Activated T-cell treated with anti-CD3 and anti-CD28 coated beads, Interleukin-2, amount 50 U/mL, for 4 hours (primary cell): ENCODE results near the gene SLC6A12. TPM values are rescaled to one million over a fixed set of nuclear protein-coding genes. Genes with fewer than 3 reads are reported as not detected.

Experiments
- ATAC-seq, 2 donors: fragments of 200-7000 bp; cut with Tn5 transposase; one replicate each; pipeline ENCODE4 v1.10.0; 2021
- DNase-seq: peaks from one replicate; pipeline ENCODE4 v3.0.0-alpha.2; 2020
- H3K27me3 Mint-ChIP-seq: one replicate; pipeline ENCODE4 v1.8.0; 2021; ENCODE audit warnings: low read depth, mixed read lengths
- H3K36me3 Mint-ChIP-seq: one replicate; pipeline ENCODE4 v1.8.0; 2022; ENCODE audit warnings: mixed read lengths; ENCODE audit not compliant: insufficient read depth
- H3K4me1 Mint-ChIP-seq: one replicate; pipeline ENCODE4 v1.8.0; 2021; ENCODE audit warnings: low read depth, mixed read lengths
- H3K4me3 Mint-ChIP-seq: one replicate; pipeline ENCODE4 v1.8.0; 2021; ENCODE audit warnings: mild to moderate bottlenecking, moderate library complexity, mixed read lengths
- H3K9me3 Mint-ChIP-seq: one replicate; pipeline ENCODE4 v1.8.0; 2021; ENCODE audit warnings: mixed read lengths
- total RNA-seq, 3 donors: library from RNA; stranded (reverse); gene quantifications; one replicate each; pipeline ENCODE4 v1.2.1, GENCODE V29; 2021

The SLC6A12 gene
- total RNA-seq, 3 donors from 2014 or later: 0.11 to 0.42 TPM; not detected in 1

- H3K4me1 Mint-ChIP-seq: peaks cover 9% of the 10 kb centered on the region
- peaks cover 19% of the 10 kb centered on the region for H3K27me3 Mint-ChIP-seq
- no peak for ATAC-seq
- no peaks in the 10 kb centered on the region for H3K36me3 Mint-ChIP-seq
- no peaks in the 10 kb centered on the region for H3K9me3 Mint-ChIP-seq
- H3K4me3 Mint-ChIP-seq: no peak overlapping the region
- no peak for DNase-seq
These were observed 45.9 kb downstream of the SLC6A12 start for GRCh38 chr12:167959-168600.

- H3K36me3 Mint-ChIP-seq: no peaks in the 10 kb centered on the region
- peaks cover 9% of the 10 kb centered on the region for H3K4me1 Mint-ChIP-seq
- H3K4me3 Mint-ChIP-seq: no peak overlapping the region
- H3K27me3 Mint-ChIP-seq: peaks cover 11% of the 10 kb centered on the region
- no peaks in the 10 kb centered on the region for H3K9me3 Mint-ChIP-seq
- DNase-seq (no peak), ATAC-seq (no peak)
These were observed 47.4 kb downstream of the SLC6A12 start for GRCh38 chr12:166425-167075.

DNA sequence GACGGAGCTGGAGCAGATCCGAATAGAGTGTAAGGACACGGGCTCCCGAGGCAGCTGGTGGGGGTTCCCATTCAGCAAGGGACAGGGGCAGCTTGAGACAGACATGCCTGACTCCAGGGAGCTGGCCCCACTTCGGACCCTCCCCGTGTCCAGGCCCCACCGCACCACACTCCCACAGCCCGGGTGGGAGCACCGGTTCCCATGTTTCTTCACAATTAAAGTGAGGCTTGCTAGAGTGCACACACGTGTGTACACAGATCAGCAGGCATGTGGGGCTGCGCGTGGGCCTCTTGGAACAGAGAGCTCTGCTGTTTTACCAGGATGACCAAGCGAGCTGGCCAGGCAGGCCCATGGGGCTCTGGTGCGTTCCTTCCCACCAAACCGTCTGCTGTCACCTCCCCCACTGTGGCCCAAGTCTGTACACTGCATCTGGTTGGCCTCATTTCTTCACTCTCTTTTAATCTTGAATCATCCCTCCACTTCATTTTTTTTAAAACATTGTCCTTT, 48.0 kb downstream of the SLC6A12 start:
- Mint-ChIP-seq H3K4me1 (peaks cover 9% of the 10 kb centered on the region), H3K9me3 (no peaks in the 10 kb centered on the region), H3K27me3 (peaks cover 11% of the 10 kb centered on the region), H3K36me3 (no peaks in the 10 kb centered on the region), H3K4me3 (no peak overlapping the region)
- DNase-seq (no peak), ATAC-seq (no peak)

GRCh38 chr12:164207-164606, 49.8 kb downstream of the SLC6A12 start:
- peaks cover 3% of the 10 kb centered on the region for H3K4me1 Mint-ChIP-seq
- H3K27me3 Mint-ChIP-seq: peaks cover 8% of the 10 kb centered on the region
- no peak for ATAC-seq
- H3K4me3 Mint-ChIP-seq: no peak overlapping the region
- no peaks in the 10 kb centered on the region for H3K36me3 Mint-ChIP-seq
- H3K9me3 Mint-ChIP-seq: no peaks in the 10 kb centered on the region
- DNase-seq: no peak

DNA sequence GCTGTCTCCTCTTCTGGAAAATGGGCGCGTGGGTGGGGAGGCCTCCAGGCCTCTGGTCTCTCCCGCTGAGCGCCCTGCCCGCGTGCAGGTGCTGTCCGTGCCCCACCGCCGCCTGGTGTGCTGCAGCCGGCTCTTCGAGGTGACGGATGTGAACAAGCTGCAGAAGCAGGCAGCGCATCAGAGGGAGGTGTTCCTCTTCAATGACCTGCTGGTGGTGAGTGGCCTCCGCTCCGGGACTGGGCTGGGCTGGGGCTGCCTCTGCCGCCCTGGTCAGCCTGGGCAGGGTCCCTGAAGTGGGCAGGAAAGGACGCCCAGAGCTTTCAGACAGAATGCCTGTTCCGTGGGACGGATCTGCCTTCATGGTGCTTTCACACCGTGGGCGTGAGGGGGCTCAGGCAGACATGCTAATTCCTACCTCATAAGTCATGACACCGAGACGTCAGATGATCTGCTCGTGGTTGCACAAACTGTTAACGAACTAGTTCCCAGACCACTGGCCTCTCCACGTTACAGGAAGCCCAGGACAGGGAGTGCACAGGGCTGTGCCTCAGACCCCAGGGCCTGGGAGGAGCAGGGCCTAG, 50.5 kb downstream of the SLC6A12 start:
- no peak overlapping the region for H3K4me3 Mint-ChIP-seq
- ATAC-seq: no peak
- H3K9me3 Mint-ChIP-seq: no peaks in the 10 kb centered on the region
- no peaks in the 10 kb centered on the region for H3K36me3 Mint-ChIP-seq
- no peaks in the 10 kb centered on the region for H3K4me1 Mint-ChIP-seq
- peaks cover 8% of the 10 kb centered on the region for H3K27me3 Mint-ChIP-seq
- DNase-seq: no peak

- Mint-ChIP-seq H3K9me3 (no peaks in the 10 kb centered on the region), H3K4me1 (no peaks in the 10 kb centered on the region), H3K27me3 (peaks cover 8% of the 10 kb centered on the region), H3K36me3 (no peaks in the 10 kb centered on the region), H3K4me3 (no peak overlapping the region)
- DNase-seq (no peak), ATAC-seq (no peak)
These were observed 51.3 kb downstream of the SLC6A12 start for GRCh38 chr12:162467-163307.

- ATAC-seq (no peak), DNase-seq (no peak)
- no peak overlapping the region for H3K4me3 Mint-ChIP-seq
- no peaks in the 10 kb centered on the region for H3K36me3 Mint-ChIP-seq
- no peaks in the 10 kb centered on the region for H3K9me3 Mint-ChIP-seq
- H3K27me3 Mint-ChIP-seq: peaks cover 4% of the 10 kb centered on the region
- H3K4me1 Mint-ChIP-seq: no peaks in the 10 kb centered on the region
These were observed 52.1 kb downstream of the SLC6A12 start for GRCh38 chr12:161823-162222.

DNA sequence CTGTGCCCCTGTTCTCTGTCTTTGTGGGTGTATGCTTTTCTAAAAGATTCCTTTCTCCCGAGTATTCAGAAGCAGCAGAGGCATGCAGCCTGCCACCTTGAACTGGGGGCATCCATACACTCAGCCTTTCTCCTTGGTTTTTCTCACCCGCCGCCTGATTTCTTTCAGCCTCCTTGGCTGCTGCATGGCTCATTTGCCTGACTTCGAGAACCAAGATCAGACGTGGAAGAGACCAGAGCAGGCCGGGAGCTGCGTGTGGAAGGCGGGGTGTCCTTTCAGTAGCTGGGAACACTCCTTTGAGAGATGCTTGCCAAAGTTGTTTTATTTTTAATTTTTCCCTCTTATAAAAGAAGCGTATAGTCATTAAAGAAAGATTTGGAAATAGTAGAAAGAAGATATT, 53.1 kb downstream of the SLC6A12 start:
- no peaks in the 10 kb centered on the region for H3K36me3 Mint-ChIP-seq
- ATAC-seq (no peak), DNase-seq (no peak)
- no peak overlapping the region for H3K4me3 Mint-ChIP-seq
- H3K9me3 Mint-ChIP-seq: no peaks in the 10 kb centered on the region
- H3K4me1 Mint-ChIP-seq: no peaks in the 10 kb centered on the region
- H3K27me3 Mint-ChIP-seq: peaks cover 4% of the 10 kb centered on the region

DNA sequence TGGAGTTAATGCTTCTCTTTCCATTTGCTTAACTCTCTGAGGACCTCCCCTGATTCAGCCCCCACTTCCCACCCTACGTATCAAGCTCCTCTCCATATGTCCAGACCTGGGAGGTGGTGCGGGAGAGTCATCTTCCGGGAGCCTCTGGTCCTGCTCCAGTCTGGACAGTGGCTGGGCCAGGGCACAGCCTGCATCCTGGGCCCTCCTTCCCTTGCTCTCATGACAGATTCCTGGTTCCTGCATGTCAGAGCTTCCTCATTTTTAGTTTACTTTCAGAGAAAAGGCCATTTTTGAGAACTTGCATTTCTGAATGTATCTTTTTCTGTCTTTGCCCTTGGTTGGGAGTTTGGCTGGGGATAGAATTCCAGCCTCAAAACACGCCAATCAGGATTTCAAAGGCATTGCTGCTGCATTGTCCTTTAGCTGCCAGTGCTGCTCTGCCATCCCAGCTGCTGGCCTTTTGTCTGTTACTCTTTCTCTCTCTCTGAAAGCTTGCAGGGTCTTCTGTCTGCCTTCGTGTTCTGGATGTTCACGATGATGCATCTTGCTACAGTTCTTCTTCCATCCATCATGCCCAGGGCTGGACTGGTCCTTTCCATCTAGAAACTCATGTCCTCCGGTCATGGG, 54.7 kb downstream of the SLC6A12 start:
- H3K9me3 Mint-ChIP-seq: no peaks in the 10 kb centered on the region
- no peak for ATAC-seq
- no peaks in the 10 kb centered on the region for H3K36me3 Mint-ChIP-seq
- no peak overlapping the region for H3K4me3 Mint-ChIP-seq
- H3K27me3 Mint-ChIP-seq: peaks cover 3% of the 10 kb centered on the region
- H3K4me1 Mint-ChIP-seq: no peaks in the 10 kb centered on the region
- no peak for DNase-seq

DNA sequence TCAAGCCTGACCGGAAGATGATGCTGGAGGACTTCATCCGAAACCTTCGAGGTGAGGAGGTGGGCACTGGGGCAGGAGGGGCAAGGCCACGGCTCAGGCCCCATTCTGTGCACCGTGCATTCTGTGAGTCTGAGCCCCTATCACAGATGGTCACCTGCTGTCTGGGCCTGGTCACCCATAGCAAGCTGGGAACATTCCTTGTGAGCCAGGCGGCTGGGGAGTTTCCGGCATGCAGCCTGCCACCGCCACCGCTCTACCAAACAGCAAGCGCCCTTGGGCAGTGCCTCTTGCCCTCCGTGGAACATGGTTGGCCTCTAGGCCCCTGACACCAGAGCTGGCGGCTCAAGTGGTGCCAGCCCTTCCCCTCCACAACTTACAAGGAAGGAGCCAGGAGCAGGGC, 56.3 kb downstream of the SLC6A12 start:
- Mint-ChIP-seq H3K9me3 (no peaks in the 10 kb centered on the region), H3K36me3 (no peaks in the 10 kb centered on the region), H3K4me3 (no peak overlapping the region), H3K4me1 (peaks cover 6% of the 10 kb centered on the region), H3K27me3 (peaks cover 5% of the 10 kb centered on the region)
- no peak for DNase-seq
- ATAC-seq: no peak

- no peak overlapping the region for H3K4me3 Mint-ChIP-seq
- no peaks in the 10 kb centered on the region for H3K36me3 Mint-ChIP-seq
- H3K4me1 Mint-ChIP-seq: peaks cover 6% of the 10 kb centered on the region
- peaks cover 5% of the 10 kb centered on the region for H3K27me3 Mint-ChIP-seq
- DNase-seq: no peak
- no peaks in the 10 kb centered on the region for H3K9me3 Mint-ChIP-seq
- ATAC-seq: no peak
These were observed 57.0 kb downstream of the SLC6A12 start for GRCh38 chr12:156945-157344.

DNA sequence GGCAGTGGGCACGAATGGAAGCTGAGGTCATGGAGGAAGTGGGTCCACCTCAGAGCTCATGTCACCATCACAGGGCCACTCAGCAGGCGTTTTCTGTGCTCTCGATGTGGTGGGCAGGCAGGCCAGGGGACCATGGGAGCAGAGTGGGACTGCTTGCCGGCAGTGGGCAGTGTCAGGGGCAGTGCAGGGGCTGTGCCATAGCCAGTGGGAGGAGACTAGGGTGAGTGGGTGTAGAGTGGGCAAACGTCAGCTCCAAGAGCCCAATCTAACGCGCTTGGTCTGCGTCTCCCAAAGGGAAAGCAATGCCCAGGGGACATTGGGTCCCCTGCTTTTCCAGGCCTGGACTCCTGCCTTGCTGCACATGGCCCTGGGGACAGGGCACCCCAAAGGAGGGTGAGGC, 58.3 kb downstream of the SLC6A12 start:
- peaks cover 6% of the 10 kb centered on the region for H3K4me1 Mint-ChIP-seq
- no peaks in the 10 kb centered on the region for H3K36me3 Mint-ChIP-seq
- peaks cover 5% of the 10 kb centered on the region for H3K27me3 Mint-ChIP-seq
- H3K9me3 Mint-ChIP-seq: no peaks in the 10 kb centered on the region
- no peak overlapping the region for H3K4me3 Mint-ChIP-seq
- DNase-seq (no peak), ATAC-seq (no peak)

DNA sequence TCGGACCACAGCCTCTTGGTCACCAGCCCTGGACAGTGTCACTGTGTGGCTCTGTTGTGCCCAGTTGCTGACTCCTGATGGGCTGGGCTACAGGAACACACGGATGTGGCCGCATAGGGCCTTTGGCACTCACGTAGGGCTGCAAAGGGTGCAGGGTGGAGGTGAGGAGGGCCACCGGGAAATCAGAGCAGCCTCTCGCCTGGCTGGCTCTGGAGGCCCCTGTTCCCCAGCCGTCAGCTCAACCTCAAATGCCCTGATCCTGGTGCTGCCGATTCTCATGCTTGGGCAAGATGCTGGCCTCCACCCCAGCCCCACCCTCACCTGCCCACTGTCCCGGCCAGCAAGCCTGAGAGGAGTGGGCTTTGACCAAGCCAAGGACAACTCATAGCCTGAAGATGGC, 59.0 kb downstream of the SLC6A12 start:
- DNase-seq (no peak), ATAC-seq (no peak)
- no peaks in the 10 kb centered on the region for H3K36me3 Mint-ChIP-seq
- H3K27me3 Mint-ChIP-seq: peaks cover 5% of the 10 kb centered on the region
- no peaks in the 10 kb centered on the region for H3K9me3 Mint-ChIP-seq
- no peak overlapping the region for H3K4me3 Mint-ChIP-seq
- peaks cover 6% of the 10 kb centered on the region for H3K4me1 Mint-ChIP-seq

GRCh38 chr12:154058-154457, 59.9 kb downstream of the SLC6A12 start:
- DNase-seq (no peak), ATAC-seq (no peak)
- no peaks in the 10 kb centered on the region for H3K36me3 Mint-ChIP-seq
- no peaks in the 10 kb centered on the region for H3K9me3 Mint-ChIP-seq
- peaks cover 6% of the 10 kb centered on the region for H3K4me1 Mint-ChIP-seq
- peaks cover 9% of the 10 kb centered on the region for H3K27me3 Mint-ChIP-seq
- H3K4me3 Mint-ChIP-seq: no peak overlapping the region
